Uterus (tissue), 4 donors: ENCODE results near the gene CARD16. TPM values are rescaled to one million over a fixed set of nuclear protein-coding genes. Genes with fewer than 3 reads are reported as not detected.

ENCODE experiments used
- DNase-seq, 2 donors: peaks; one replicate each; pipeline ENCODE4 v3.0.0-alpha.2; 2019 to 2020
- H3K27ac ChIP-seq, 2 donors: fragments of 200-600 bp; sonication (generic); 1 replicate in 1 of 2; 2 replicates in 1 of 2; pipeline ENCODE4 v1.5.1; 2016 to 2018
- H3K27me3 ChIP-seq, 2 donors: fragments of 200-600 bp; sonication (generic); one replicate each; pipeline ENCODE4 v1.5.1; 2018 to 2019; ENCODE audit warnings: control low read depth in 1 of 2
- H3K36me3 ChIP-seq, 2 donors: fragments of 200-600 bp; sonication (generic); one replicate each; pipeline ENCODE4 v1.5.1; 2019; ENCODE audit warnings: control low read depth in 1 of 2
- H3K4me1 ChIP-seq, 2 donors: fragments of 200-600 bp; sonication (generic); one replicate each; pipeline ENCODE4 v1.5.1; 2018 to 2019; ENCODE audit warnings: control low read depth in 1 of 2
- H3K4me3 ChIP-seq, 2 donors: fragments of 200-600 bp; sonication (generic); 1 replicate in 1 of 2; 2 replicates in 1 of 2; pipeline ENCODE4 v1.5.1; 2018 to 2019; ENCODE audit warnings: mild to moderate bottlenecking in 1 of 2
- H3K9me3 ChIP-seq, 2 donors: fragments of 200-600 bp; sonication (generic); one replicate each; pipeline ENCODE4 v1.5.1; 2019; ENCODE audit warnings: control low read depth in 1 of 2
- CTCF ChIP-seq, 4 experiments: fragments of 200-600 bp in 2 of 4; fragments of 450-650 bp in 2 of 4; sonication (generic) in 2 of 4; IDR thresholded peaks; one replicate each; pipeline ENCODE4 v1.5.1; 2016 to 2019; ENCODE audit warnings: antibody characterized with exemption in 4 of 4, mild to moderate bottlenecking in 2 of 4, moderate library complexity in 1 of 4
- POLR2A ChIP-seq, 2 donors: fragments of 450-650 bp; IDR thresholded peaks; one replicate each; pipeline ENCODE4 v1.6.1; 2016; ENCODE audit warnings: antibody characterized with exemption in 2 of 2, mild to moderate bottlenecking in 1 of 2, moderate library complexity in 1 of 2
- intact Hi-C: fragments of 100-400 bp; cut with DNase I; formaldehyde crosslinking; loops from one replicate; pipeline ENCODE4 v1.15.1; 2023; ENCODE audit warnings: low total_unique reads
- total RNA-seq, 4 donors: library from RNA; depleted of rRNA in 3 of 4; stranded (reverse); fragments of >200 nt in 3 of 4; gene quantifications; one replicate each; pipeline versions ENCODE4 v1.1.0 to v1.2.4, GENCODE V29; 2014 to 2023
- donor health status: DM: yes; HTN: yes; CAD: no.

The CARD16 gene
- total RNA-seq, 4 donors from 2014 or later: 3.7 to 17.0 TPM; not detected in 2

- no peaks in the 10 kb centered on the region for H3K4me1 ChIP-seq
- intact Hi-C loops: no loop called here
- H3K36me3 ChIP-seq: no peaks in the 10 kb centered on the region
- H3K27me3 ChIP-seq: no peaks in the 10 kb centered on the region
- no peaks in the 10 kb centered on the region for H3K9me3 ChIP-seq
- no peak for DNase-seq
- H3K4me3 ChIP-seq: no peak overlapping the region
- TF ChIP-seq CTCF (IDR thresholded peaks at IDR 0.05): no peak
- TF ChIP-seq POLR2A (IDR thresholded peaks at IDR 0.05): no peak
- no peak overlapping the region for H3K27ac ChIP-seq
Measured at GRCh38 chr11:105027678-105028077, 17.5 kb downstream of the CARD16 start.

GRCh38 chr11:105024394-105024793 lies 20.7 kb downstream of the CARD16 start:
- TF ChIP-seq CTCF (IDR thresholded peaks at IDR 0.05): no peak
- no peak for TF ChIP-seq POLR2A (IDR thresholded peaks at IDR 0.05)

GRCh38 chr11:105023003-105023402 lies 22.1 kb downstream of the CARD16 start, which contains the start of gene CASP5:
CASP5 (minus strand) TSS chr11:105023168; CDS start chr11:105023136, 32 bp downstream.
- no peaks in the 10 kb centered on the region for H3K9me3 ChIP-seq
- H3K27me3 ChIP-seq: no peaks in the 10 kb centered on the region
- TF ChIP-seq POLR2A (IDR thresholded peaks at IDR 0.05) (no peak), CTCF (IDR thresholded peaks at IDR 0.05) (no peak)
- H3K27ac ChIP-seq: no peak within 1 kb of the TSS
- H3K4me3 ChIP-seq: no peak within 1 kb of the TSS
- no peaks in the 10 kb centered on the region for H3K36me3 ChIP-seq
- intact Hi-C loops: no loop called here
- H3K4me1 ChIP-seq: no peaks in the 10 kb centered on the region
- no peak for DNase-seq

More at GRCh38 chr11:105024394-105024793, 20.7 kb downstream of the CARD16 start:
- Histone ChIP-seq H3K4me3 (no peak overlapping the region), H3K27ac (no peak overlapping the region), H3K9me3 (no peaks in the 10 kb centered on the region), H3K27me3 (no peaks in the 10 kb centered on the region), H3K36me3 (no peaks in the 10 kb centered on the region), H3K4me1 (no peaks in the 10 kb centered on the region)
- DNase-seq: no peak
- intact Hi-C loops: no loop called here

GRCh38 chr11:105022527-105022926 lies 22.6 kb downstream of the CARD16 start:
- no peaks in the 10 kb centered on the region for H3K27me3 ChIP-seq
- no peaks in the 10 kb centered on the region for H3K9me3 ChIP-seq
- H3K36me3 ChIP-seq: no peaks in the 10 kb centered on the region
- no peaks in the 10 kb centered on the region for H3K4me1 ChIP-seq
- intact Hi-C loops: no loop called here
- DNase-seq: no peak
- no peak overlapping the region for H3K27ac ChIP-seq
- TF ChIP-seq CTCF (IDR thresholded peaks at IDR 0.05) (no peak), POLR2A (IDR thresholded peaks at IDR 0.05) (no peak)
- no peak overlapping the region for H3K4me3 ChIP-seq

- H3K9me3 ChIP-seq: no peaks in the 10 kb centered on the region
- no peak overlapping the region for H3K27ac ChIP-seq
- intact Hi-C loops: no loop called here
- no peaks in the 10 kb centered on the region for H3K4me1 ChIP-seq
- DNase-seq: no peak
- no peaks in the 10 kb centered on the region for H3K27me3 ChIP-seq
- no peak for TF ChIP-seq POLR2A (IDR thresholded peaks at IDR 0.05)
- no peak for TF ChIP-seq CTCF (IDR thresholded peaks at IDR 0.05)
- no peak overlapping the region for H3K4me3 ChIP-seq
- H3K36me3 ChIP-seq: no peaks in the 10 kb centered on the region
Measured at GRCh38 chr11:105007463-105007862, 37.7 kb downstream of the CARD16 start.
